HG02870 (cell line): ENCODE results near the gene RAD51B.
"Not testable (repeated sequence)": the region's sequence is repeated elsewhere in the genome, so short reads cannot be mapped to it uniquely, and the experiment has no call there.

Source experiments
- ATAC-seq: cut with Tn5 transposase; IDR thresholded peaks from one replicate; pipeline ENCODE4 v1.9.1; 2021; ENCODE audit warnings: mild to moderate bottlenecking, moderate library complexity; ENCODE audit not compliant: unreplicated experiment

Gene RAD51B

GRCh38 chr14:68062651-68063050 lies 243.1 kb downstream of the RAD51B start:
- ATAC-seq = no peak

- ATAC-seq = no peak
Measured at GRCh38 chr14:68065322-68065721, 245.7 kb downstream of the RAD51B start.

GRCh38 chr14:68074765-68075381 lies 255.3 kb downstream of the RAD51B start:
- no peak for ATAC-seq

- no peak for ATAC-seq
Measured at GRCh38 chr14:68075382-68076029, 255.9 kb downstream of the RAD51B start.

GRCh38 chr14:68076451-68076850 lies 256.9 kb downstream of the RAD51B start:
- no peak for ATAC-seq

GRCh38 chr14:68079941-68080697 lies 260.5 kb downstream of the RAD51B start:
- no peak for ATAC-seq

- ATAC-seq = no peak
Measured at GRCh38 chr14:68081489-68081888, 261.9 kb downstream of the RAD51B start.

- no peak for ATAC-seq
Measured at GRCh38 chr14:68082698-68083291, 263.2 kb downstream of the RAD51B start.

GRCh38 chr14:68084256-68084655 lies 264.7 kb downstream of the RAD51B start:
- no peak for ATAC-seq

- no peak for ATAC-seq
Measured at GRCh38 chr14:68085742-68086141, 266.2 kb downstream of the RAD51B start.

- no peak for ATAC-seq
Measured at GRCh38 chr14:68088451-68088854, 268.9 kb downstream of the RAD51B start.

GRCh38 chr14:68089146-68089731 lies 269.7 kb downstream of the RAD51B start:
- no peak for ATAC-seq

GRCh38 chr14:68094158-68094557 lies 274.6 kb downstream of the RAD51B start:
- no peak for ATAC-seq

GRCh38 chr14:68094752-68095151 lies 275.2 kb downstream of the RAD51B start:
- no peak for ATAC-seq

GRCh38 chr14:68097727-68098126 lies 278.1 kb downstream of the RAD51B start:
- ATAC-seq = no peak

GRCh38 chr14:68098834-68099233 lies 279.3 kb downstream of the RAD51B start:
- ATAC-seq = no peak

- no peak for ATAC-seq
Measured at GRCh38 chr14:68099495-68100045, 280.0 kb downstream of the RAD51B start.

GRCh38 chr14:68101715-68102301 lies 282.2 kb downstream of the RAD51B start:
- not testable (repeated sequence) for ATAC-seq

- no peak for ATAC-seq
Measured at GRCh38 chr14:68103853-68104252, 284.3 kb downstream of the RAD51B start.

- no peak for ATAC-seq
Measured at GRCh38 chr14:68104518-68104917, 284.9 kb downstream of the RAD51B start.

GRCh38 chr14:68105816-68106215 lies 286.2 kb downstream of the RAD51B start:
- no peak for ATAC-seq
